Karpas-422 (cell line): ENCODE results near the gene FIGN. TPM values are rescaled to one million over a fixed set of nuclear protein-coding genes. Genes with fewer than 3 reads are reported as not detected.

Experiments used
- DNase-seq: peaks from one replicate; pipeline ENCODE4 v3.0.0-alpha.2; 2015
- H2AFZ ChIP-seq: fragments of 200-600 bp; sonication (generic); 2 replicates; pipeline ENCODE4 v1.6.1; 2014; ENCODE audit warnings: antibody characterized with exemption, low read length, mixed read lengths
- H3K27ac ChIP-seq: fragments of 200-600 bp; sonication (generic); 2 replicates; pipeline ENCODE4 v1.5.1; 2014; ENCODE audit warnings: mild to moderate bottlenecking, low read length, moderate library complexity
- H3K27me3 ChIP-seq: fragments of 200-600 bp; sonication (generic); 2 replicates; pipeline ENCODE4 v1.6.1; 2014; ENCODE audit warnings: low read length, mixed read lengths
- H3K36me3 ChIP-seq: fragments of 200-600 bp; sonication (generic); 2 replicates; pipeline ENCODE4 v1.6.1; 2014; ENCODE audit warnings: low read length, mixed read lengths; ENCODE audit not compliant: insufficient read depth
- H3K4me1 ChIP-seq: fragments of 200-600 bp; sonication (generic); 2 replicates; pipeline ENCODE4 v1.6.1; 2014; ENCODE audit warnings: mild to moderate bottlenecking, low read length, mixed read lengths
- H3K4me2 ChIP-seq: fragments of 200-600 bp; sonication (generic); 2 replicates; pipeline ENCODE4 v1.6.1; 2014; ENCODE audit warnings: low read length, low read depth, mild to moderate bottlenecking; ENCODE audit not compliant: poor library complexity, severe bottlenecking
- H3K4me3 ChIP-seq: fragments of 200-600 bp; sonication (generic); 2 replicates; pipeline ENCODE4 v1.5.1; 2014; ENCODE audit warnings: mild to moderate bottlenecking, antibody characterized with exemption, low read length, mixed read lengths
- H3K79me2 ChIP-seq: fragments of 200-600 bp; sonication (generic); 2 replicates; pipeline ENCODE4 v1.6.1; 2014; ENCODE audit warnings: mild to moderate bottlenecking, low read length, mixed read lengths
- H3K9ac ChIP-seq: fragments of 200-600 bp; sonication (generic); 2 replicates; pipeline ENCODE4 v1.6.0; 2014; ENCODE audit warnings: low read length
- H3K9me2 ChIP-seq: fragments of 200-600 bp; sonication (generic), shearing (Covaris generic); replicated peaks from 2 replicates; pipeline ENCODE4 v1.6.0; 2014; ENCODE audit warnings: mild to moderate bottlenecking, low read length, moderate library complexity; ENCODE audit not compliant: insufficient read depth
- H3K9me3 ChIP-seq: fragments of 300-700, 200-600 bp; sonication (generic); 2 replicates; pipeline ENCODE4 v1.6.1; 2014; ENCODE audit warnings: low read length, mixed read lengths
- H4K20me1 ChIP-seq: fragments of 200-600 bp; sonication (generic); 2 replicates; pipeline ENCODE4 v1.6.1; 2014; ENCODE audit warnings: mild to moderate bottlenecking, antibody characterized with exemption, low read length, low read depth; ENCODE audit not compliant: insufficient read depth
- total RNA-seq: library from RNA; depleted of rRNA; stranded (reverse); fragments of >200 nt; shearing (Covaris generic); gene quantifications from 2 replicates; pipeline ENCODE4 v1.2.3, GENCODE V29; 2014; ENCODE audit warnings: low replicate concordance

The FIGN gene
- total RNA-seq, 1 experiment from 2014 or later = not detected

GRCh38 chr2:163664610-163665009, 71.2 kb downstream of the FIGN start:
- H3K27ac ChIP-seq = no peak overlapping the region
- H3K4me3 ChIP-seq = no peak overlapping the region
- H3K27me3 ChIP-seq = no peaks in the 10 kb centered on the region
- H3K79me2 ChIP-seq = no peaks in the 10 kb centered on the region
- H3K4me2 ChIP-seq = no peak overlapping the region
- no peak overlapping the region for H2AFZ ChIP-seq
- peak; percentile 20 for DNase-seq
- no peaks in the 10 kb centered on the region for H3K36me3 ChIP-seq
- no peaks in the 10 kb centered on the region for H3K9me2 ChIP-seq
- H3K9me3 ChIP-seq = no peaks in the 10 kb centered on the region
- peaks cover 3% of the 10 kb centered on the region; the same call in 1 of the 2 replicates for H3K4me1 ChIP-seq
- no peak overlapping the region for H3K9ac ChIP-seq
- H4K20me1 ChIP-seq = no peaks in the 10 kb centered on the region

GRCh38 chr2:163662141-163662780, 73.5 kb downstream of the FIGN start:
- Histone ChIP-seq H3K4me1 (peaks cover 3% of the 10 kb centered on the region; the same call in 1 of the 2 replicates), H2AFZ (no peak overlapping the region), H3K9me2 (no peaks in the 10 kb centered on the region), H3K27ac (no peak overlapping the region), H4K20me1 (no peaks in the 10 kb centered on the region), H3K9ac (no peak overlapping the region), H3K9me3 (no peaks in the 10 kb centered on the region), H3K4me3 (no peak overlapping the region), H3K4me2 (no peak overlapping the region), H3K27me3 (no peaks in the 10 kb centered on the region), H3K79me2 (no peaks in the 10 kb centered on the region), H3K36me3 (no peaks in the 10 kb centered on the region)
- DNase-seq = peak; percentile 38

- Histone ChIP-seq H3K79me2 (no peaks in the 10 kb centered on the region), H4K20me1 (no peaks in the 10 kb centered on the region), H3K4me2 (no peak overlapping the region), H3K4me1 (peaks cover 3% of the 10 kb centered on the region; the same call in 1 of the 2 replicates), H3K4me3 (no peak overlapping the region), H3K36me3 (no peaks in the 10 kb centered on the region), H3K27ac (no peak overlapping the region), H3K27me3 (no peaks in the 10 kb centered on the region), H3K9me3 (no peaks in the 10 kb centered on the region), H3K9me2 (no peaks in the 10 kb centered on the region), H2AFZ (no peak overlapping the region), H3K9ac (no peak overlapping the region)
- DNase-seq = no peak
Measured at GRCh38 chr2:163659224-163659623, 76.6 kb downstream of the FIGN start.

GRCh38 chr2:163658556-163658955, 77.3 kb downstream of the FIGN start:
- H3K4me1 ChIP-seq = peaks cover 3% of the 10 kb centered on the region; the same call in 1 of the 2 replicates
- no peaks in the 10 kb centered on the region for H3K9me3 ChIP-seq
- H3K4me2 ChIP-seq = no peak overlapping the region
- H3K27ac ChIP-seq = no peak overlapping the region
- no peaks in the 10 kb centered on the region for H3K9me2 ChIP-seq
- H3K4me3 ChIP-seq = no peak overlapping the region
- H2AFZ ChIP-seq = no peak overlapping the region
- peak; percentile 24 for DNase-seq
- no peak overlapping the region for H3K9ac ChIP-seq
- no peaks in the 10 kb centered on the region for H3K27me3 ChIP-seq
- no peaks in the 10 kb centered on the region for H4K20me1 ChIP-seq
- no peaks in the 10 kb centered on the region for H3K79me2 ChIP-seq
- H3K36me3 ChIP-seq = no peaks in the 10 kb centered on the region

GRCh38 chr2:163657281-163657656, 78.5 kb downstream of the FIGN start:
- H3K36me3 ChIP-seq = no peaks in the 10 kb centered on the region
- H3K79me2 ChIP-seq = no peaks in the 10 kb centered on the region
- peaks cover under 1% of the 10 kb centered on the region; the same call in 1 of the 2 replicates for H3K4me1 ChIP-seq
- no peaks in the 10 kb centered on the region for H4K20me1 ChIP-seq
- no peaks in the 10 kb centered on the region for H3K27me3 ChIP-seq
- no peaks in the 10 kb centered on the region for H3K9me2 ChIP-seq
- DNase-seq = no peak
- no peak overlapping the region for H3K9ac ChIP-seq
- no peak overlapping the region for H3K4me3 ChIP-seq
- H2AFZ ChIP-seq = no peak overlapping the region
- H3K9me3 ChIP-seq = no peaks in the 10 kb centered on the region
- H3K4me2 ChIP-seq = no peak overlapping the region
- H3K27ac ChIP-seq = no peak overlapping the region

- no peak for DNase-seq
Measured at GRCh38 chr2:163656622-163657280, 79.1 kb downstream of the FIGN start.

GRCh38 chr2:163655667-163656066, 80.1 kb downstream of the FIGN start:
- Histone ChIP-seq H3K9ac (no peak overlapping the region), H4K20me1 (no peaks in the 10 kb centered on the region), H3K4me1 (no peaks in the 10 kb centered on the region), H3K27me3 (no peaks in the 10 kb centered on the region), H3K9me2 (no peaks in the 10 kb centered on the region), H3K79me2 (no peaks in the 10 kb centered on the region), H3K36me3 (no peaks in the 10 kb centered on the region), H3K9me3 (no peaks in the 10 kb centered on the region), H3K4me2 (no peak overlapping the region), H3K4me3 (no peak overlapping the region), H3K27ac (no peak overlapping the region), H2AFZ (no peak overlapping the region)
- DNase-seq = no peak

More at GRCh38 chr2:163656622-163657280, 79.1 kb downstream of the FIGN start:
- H3K9ac ChIP-seq = no peak overlapping the region
- H3K9me2 ChIP-seq = no peaks in the 10 kb centered on the region
- no peaks in the 10 kb centered on the region for H3K79me2 ChIP-seq
- H3K27ac ChIP-seq = no peak overlapping the region
- H3K4me1 ChIP-seq = no peaks in the 10 kb centered on the region
- no peaks in the 10 kb centered on the region for H3K36me3 ChIP-seq
- H3K27me3 ChIP-seq = no peaks in the 10 kb centered on the region
- no peaks in the 10 kb centered on the region for H4K20me1 ChIP-seq
- H3K4me3 ChIP-seq = no peak overlapping the region
- no peak overlapping the region for H2AFZ ChIP-seq
- H3K4me2 ChIP-seq = no peak overlapping the region
- H3K9me3 ChIP-seq = no peaks in the 10 kb centered on the region

- Histone ChIP-seq H4K20me1 (no peaks in the 10 kb centered on the region), H3K9ac (no peak overlapping the region), H3K36me3 (no peaks in the 10 kb centered on the region), H3K79me2 (no peaks in the 10 kb centered on the region), H3K9me2 (no peaks in the 10 kb centered on the region), H3K4me3 (no peak overlapping the region), H2AFZ (no peak overlapping the region), H3K4me2 (no peak overlapping the region), H3K4me1 (no peaks in the 10 kb centered on the region), H3K9me3 (no peaks in the 10 kb centered on the region), H3K27ac (no peak overlapping the region), H3K27me3 (no peaks in the 10 kb centered on the region)
- no peak for DNase-seq
Measured at GRCh38 chr2:163652751-163653150, 83.1 kb downstream of the FIGN start.
